ENCODE results near the gene NPAS4. TPM values are rescaled to one million over a fixed set of nuclear protein-coding genes. Genes with fewer than 3 reads are reported as not detected.
"Not testable (repeated sequence)": the region's sequence is repeated elsewhere in the genome, so short reads cannot be mapped to it uniquely, and the experiment has no call there.

NPAS4 gene
- polyA plus RNA-seq, 1 experiment = 0.72 TPM

- ChIA-PET POLR2A (no interaction called here), CTCF (interaction anchor here (0.7 to 2.4 kb wide), 3 partner anchors 9 to 21 kb away, joined by 3 to 14 read pairs (median 3); partner anchors contain the start of genes MRPL11 and PELI3)
- peaks cover 10% of the 10 kb centered on the region for H3K27me3 ChIP-seq (ENCODE audit: control insufficient read depth, insufficient read depth, low read length)
- DNase-seq (ENCODE audit: low read depth) = no peak
- H3K4me3 ChIP-seq (ENCODE audit: low read depth, low read length) = no peak overlapping the region
- H3K36me3 ChIP-seq (ENCODE audit: control insufficient read depth, insufficient read depth, low read length) = no peaks in the 10 kb centered on the region
- TF ChIP-seq CTCF (IDR thresholded peaks at IDR 0.05; ENCODE audit: insufficient read depth, low read depth, low read length) = no peak
Observed at GRCh38 chr11:66457826-66458225, 37.0 kb downstream of the NPAS4 start.

- H3K27me3 ChIP-seq (ENCODE audit: control insufficient read depth, insufficient read depth, low read length) = peaks cover 5% of the 10 kb centered on the region
- TF ChIP-seq CTCF (IDR thresholded peaks at IDR 0.05; ENCODE audit: insufficient read depth, low read depth, low read length) = no peak
- no peak overlapping the region for H3K4me3 ChIP-seq (ENCODE audit: low read depth, low read length)
- DNase-seq (ENCODE audit: low read depth) = no peak
- no peaks in the 10 kb centered on the region for H3K36me3 ChIP-seq (ENCODE audit: control insufficient read depth, insufficient read depth, low read length)
- CTCF ChIA-PET = interaction anchor here (1.0 to 2.4 kb wide), 4 partner anchors 12 to 73 kb away, joined by 3 to 14 read pairs (median 4); partner anchors contain the start of gene MRPL11
- POLR2A ChIA-PET = no interaction called here
Observed at GRCh38 chr11:66459138-66459778, 38.4 kb downstream of the NPAS4 start.

GRCh38 chr11:66462010-66462409 is 41.2 kb downstream of the NPAS4 start:
- Histone ChIP-seq H3K27me3 (ENCODE audit: control insufficient read depth, insufficient read depth, low read length) (no peaks in the 10 kb centered on the region; the same call in 1 of the 2 replicates), H3K36me3 (ENCODE audit: control insufficient read depth, insufficient read depth, low read length) (no peaks in the 10 kb centered on the region), H3K4me3 (ENCODE audit: low read depth, low read length) (no peak overlapping the region)
- ChIA-PET CTCF (interaction anchor here (1.0 kb wide), 1 partner anchor 17 kb away, joined by 6 read pairs; no protein-coding TSS in a partner anchor), POLR2A (no interaction called here)
- no peak for DNase-seq (ENCODE audit: low read depth)
- TF ChIP-seq CTCF (IDR thresholded peaks at IDR 0.05; ENCODE audit: insufficient read depth, low read depth, low read length) = no peak

- ChIA-PET CTCF (no interaction called here), POLR2A (no interaction called here)
- H3K27me3 ChIP-seq (ENCODE audit: control insufficient read depth, insufficient read depth, low read length) = no peaks in the 10 kb centered on the region; the same call in 1 of the 2 replicates
- H3K36me3 ChIP-seq (ENCODE audit: control insufficient read depth, insufficient read depth, low read length) = no peaks in the 10 kb centered on the region
- no peak for DNase-seq (ENCODE audit: low read depth)
- no peak for TF ChIP-seq CTCF (IDR thresholded peaks at IDR 0.05; ENCODE audit: insufficient read depth, low read depth, low read length)
- H3K4me3 ChIP-seq (ENCODE audit: low read depth, low read length) = no peak overlapping the region
Observed at GRCh38 chr11:66462911-66463310, 42.1 kb downstream of the NPAS4 start.

- CTCF ChIA-PET = interaction anchor here (1.3 kb wide), 1 partner anchor 78 kb away, joined by 3 read pairs; no protein-coding TSS in a partner anchor
- DNase-seq (ENCODE audit: low read depth); H3K36me3 ChIP-seq (ENCODE audit: control insufficient read depth, insufficient read depth, low read length); H3K4me3 ChIP-seq (ENCODE audit: low read depth, low read length); POLR2A ChIA-PET; H3K27me3 ChIP-seq (ENCODE audit: control insufficient read depth, insufficient read depth, low read length): not testable (repeated sequence)
Observed at GRCh38 chr11:66464116-66464515, 43.3 kb downstream of the NPAS4 start.

All from BJ (cell line).